Stomach (tissue), 4 donors: Measurements from ENCODE around the gene RSPRY1.

Experiments used
- POLR2A ChIP-seq, 4 donors: fragments of 450-650 bp; IDR thresholded peaks; one replicate each; pipeline ENCODE4 v1.6.1; 2016; ENCODE audit warnings: antibody characterized with exemption in 4 of 4, control low read depth in 2 of 4, mild to moderate bottlenecking in 1 of 4, moderate library complexity in 1 of 4
- POLR2AphosphoS5 ChIP-seq, 3 donors: sonication (generic); formaldehyde crosslinking; IDR thresholded peaks; one replicate each; pipeline ENCODE4 v1.6.1; 2016; ENCODE audit warnings: antibody characterized with exemption in 3 of 3

DNA sequence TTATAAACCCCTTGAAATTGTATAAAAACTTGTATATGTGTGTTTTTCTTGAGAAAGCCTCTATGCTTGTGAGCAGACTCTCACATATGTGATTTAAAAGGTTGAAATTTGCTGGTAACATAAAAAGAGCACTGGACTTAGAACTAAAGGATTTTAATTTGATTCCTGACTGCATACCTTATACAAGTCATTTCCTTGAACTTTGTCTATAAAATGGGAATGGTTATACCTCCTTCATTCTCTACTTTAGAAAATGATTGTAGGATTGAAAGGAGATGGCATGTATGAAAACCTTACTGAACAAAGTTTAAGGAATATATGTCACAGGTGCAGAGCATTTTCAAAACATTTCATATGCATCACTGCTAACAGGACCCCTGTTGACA, 48.6 kb downstream of the RSPRY1 start:
- no peak for TF ChIP-seq POLR2A (IDR thresholded peaks at IDR 0.05)
- TF ChIP-seq POLR2AphosphoS5 (IDR thresholded peaks at IDR 0.05) = no peak
